SK-MEL-5 (cell line): ENCODE data around the gene MALAT1. TPM values are rescaled to one million over a fixed set of nuclear protein-coding genes. Genes with fewer than 3 reads are reported as not detected.

ENCODE experiments used
- DNase-seq: peaks from one replicate; pipeline ENCODE4 v3.0.0-alpha.2; 2016; ENCODE audit warnings: low read depth, low spot score
- in situ Hi-C: cut with HindIII; loops from 2 replicates; pipeline ENCODE4 v1.10.0; 2016; ENCODE audit warnings: low sequenced_read_pairs, high pct_unique_total_duplicates, low pct_unique_long_range_greater_than_20kb
- total RNA-seq: library from RNA; depleted of rRNA; stranded (reverse); fragments of >200 nt; shearing (Covaris generic); gene quantifications from 2 replicates; pipeline ENCODE4 v1.2.3, GENCODE V29; 2014

MALAT1 gene
- total RNA-seq, 1 experiment from 2014 or later = 1,469 TPM

DNA sequence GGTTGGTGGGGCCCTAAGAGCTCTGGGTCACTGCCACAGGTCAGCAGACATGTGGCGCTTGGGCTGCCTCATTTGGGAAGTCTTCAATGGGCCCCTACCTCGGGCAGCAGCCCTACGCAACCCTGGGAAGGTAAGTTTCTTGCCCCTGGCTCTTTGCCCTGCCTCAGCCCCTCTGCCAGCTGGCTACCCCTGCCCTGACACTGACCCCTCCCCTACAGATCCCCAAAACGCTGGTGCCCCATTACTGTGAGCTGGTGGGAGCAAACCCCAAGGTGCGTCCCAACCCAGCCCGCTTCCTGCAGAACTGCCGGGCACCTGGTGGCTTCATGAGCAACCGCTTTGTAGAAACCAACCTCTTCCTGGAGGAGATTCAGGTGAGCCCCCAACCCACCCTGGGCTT, 27.9 kb downstream of the MALAT1 start:
- in situ Hi-C loops = no loop called here
- DNase-seq = no peak

- in situ Hi-C loops = no loop called here
- DNase-seq = no peak
These were observed 30.0 kb downstream of the MALAT1 start for GRCh38 chr11:65528819-65529350.

GRCh38 chr11:65529475-65530156, 30.8 kb downstream of the MALAT1 start:
- in situ Hi-C loops = no loop called here
- no peak for DNase-seq

- peak; percentile 26 for DNase-seq
- in situ Hi-C loops = no loop called here
These were observed 31.3 kb downstream of the MALAT1 start for GRCh38 chr11:65530157-65530496.

DNA sequence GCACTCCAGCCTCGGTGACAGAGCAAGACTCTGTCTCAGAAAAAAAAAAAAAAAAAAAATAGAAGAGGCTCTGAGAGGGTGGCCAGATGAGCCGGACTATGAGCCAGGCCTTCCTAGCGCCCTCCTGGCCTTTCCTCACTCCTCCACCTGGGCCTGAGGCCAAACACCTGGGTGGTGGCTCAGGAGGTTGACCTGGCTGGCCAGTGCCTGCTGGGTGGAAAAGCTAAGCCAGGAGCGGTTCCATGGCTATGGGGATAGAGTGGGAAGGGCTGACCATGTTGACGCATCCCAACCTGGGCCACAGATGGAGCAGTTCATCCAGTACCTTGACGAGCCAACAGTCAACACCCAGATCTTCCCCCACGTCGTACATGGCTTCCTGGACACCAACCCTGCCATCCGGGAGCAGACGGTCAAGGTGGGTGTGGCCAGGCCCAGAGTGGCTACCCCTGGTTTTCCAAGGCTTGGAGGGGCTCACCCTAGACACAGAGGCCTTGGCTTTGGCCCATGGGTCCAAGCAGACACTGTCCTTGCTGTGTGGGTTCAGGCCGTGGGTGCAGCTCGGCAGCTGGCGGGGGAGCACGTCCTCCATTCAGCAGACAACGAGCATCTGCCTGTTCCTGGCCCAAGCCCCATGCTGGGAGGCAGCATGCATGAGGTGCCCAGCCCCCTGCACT, 33.7 kb downstream of the MALAT1 start:
- no peak for DNase-seq
- in situ Hi-C loops = no loop called here

DNA sequence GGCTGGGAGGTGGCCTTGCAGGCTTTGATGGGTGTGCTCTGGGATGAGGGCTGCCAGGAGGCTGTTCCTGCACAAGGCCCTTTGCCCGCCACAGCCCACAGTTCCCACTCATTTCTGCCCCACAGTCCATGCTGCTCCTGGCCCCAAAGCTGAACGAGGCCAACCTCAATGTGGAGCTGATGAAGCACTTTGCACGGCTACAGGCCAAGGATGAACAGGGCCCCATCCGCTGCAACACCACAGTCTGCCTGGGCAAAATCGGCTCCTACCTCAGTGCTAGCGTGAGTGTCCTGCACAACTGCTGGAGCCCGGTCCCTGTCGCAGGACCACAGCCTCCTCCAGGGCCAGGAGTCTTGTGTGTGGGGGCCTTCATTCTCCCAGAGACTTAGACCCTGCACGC, 36.3 kb downstream of the MALAT1 start:
- in situ Hi-C loops = no loop called here
- no peak for DNase-seq

- in situ Hi-C loops = no loop called here
- no peak for DNase-seq
These were observed 37.8 kb downstream of the MALAT1 start for GRCh38 chr11:65536412-65537295.

- DNase-seq = no peak
- in situ Hi-C loops = no loop called here
These were observed 38.4 kb downstream of the MALAT1 start for GRCh38 chr11:65537296-65537597.

DNA sequence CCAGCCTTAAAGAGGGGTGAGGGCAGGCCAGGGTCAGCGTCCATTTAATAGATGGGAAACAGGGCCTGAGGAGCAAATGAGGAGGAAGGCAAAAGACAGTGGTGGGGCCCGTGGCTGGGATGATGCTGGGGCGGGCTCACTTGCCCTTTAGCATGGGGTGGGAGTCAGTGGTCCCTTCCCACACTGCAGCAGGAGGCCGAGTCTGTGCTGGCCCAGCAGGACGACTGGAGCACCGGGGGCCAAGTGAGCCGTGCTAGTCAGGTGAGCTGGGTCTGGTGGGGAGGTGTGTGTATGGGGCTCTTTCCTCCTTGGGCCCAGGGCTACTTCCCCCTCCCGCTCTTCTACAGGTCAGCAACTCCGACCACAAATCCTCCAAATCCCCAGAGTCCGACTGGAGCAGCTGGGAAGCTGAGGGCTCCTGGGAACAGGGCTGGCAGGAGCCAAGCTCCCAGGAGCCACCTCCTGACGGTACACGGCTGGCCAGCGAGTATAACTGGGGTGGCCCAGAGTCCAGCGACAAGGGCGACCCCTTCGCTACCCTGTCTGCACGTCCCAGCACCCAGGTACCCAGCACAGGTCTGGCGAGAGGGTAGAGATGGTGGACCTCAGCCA, 38.9 kb downstream of the MALAT1 start:
- no peak for DNase-seq
- in situ Hi-C loops = no loop called here

GRCh38 chr11:65538232-65538914, 39.5 kb downstream of the MALAT1 start:
- DNase-seq = no peak
- in situ Hi-C loops = no loop called here

- in situ Hi-C loops = no loop called here
- no peak for DNase-seq
These were observed 40.3 kb downstream of the MALAT1 start for GRCh38 chr11:65538915-65539743.

GRCh38 chr11:65539744-65540289, 41.0 kb downstream of the MALAT1 start:
- in situ Hi-C loops = no loop called here
- no peak for DNase-seq

DNA sequence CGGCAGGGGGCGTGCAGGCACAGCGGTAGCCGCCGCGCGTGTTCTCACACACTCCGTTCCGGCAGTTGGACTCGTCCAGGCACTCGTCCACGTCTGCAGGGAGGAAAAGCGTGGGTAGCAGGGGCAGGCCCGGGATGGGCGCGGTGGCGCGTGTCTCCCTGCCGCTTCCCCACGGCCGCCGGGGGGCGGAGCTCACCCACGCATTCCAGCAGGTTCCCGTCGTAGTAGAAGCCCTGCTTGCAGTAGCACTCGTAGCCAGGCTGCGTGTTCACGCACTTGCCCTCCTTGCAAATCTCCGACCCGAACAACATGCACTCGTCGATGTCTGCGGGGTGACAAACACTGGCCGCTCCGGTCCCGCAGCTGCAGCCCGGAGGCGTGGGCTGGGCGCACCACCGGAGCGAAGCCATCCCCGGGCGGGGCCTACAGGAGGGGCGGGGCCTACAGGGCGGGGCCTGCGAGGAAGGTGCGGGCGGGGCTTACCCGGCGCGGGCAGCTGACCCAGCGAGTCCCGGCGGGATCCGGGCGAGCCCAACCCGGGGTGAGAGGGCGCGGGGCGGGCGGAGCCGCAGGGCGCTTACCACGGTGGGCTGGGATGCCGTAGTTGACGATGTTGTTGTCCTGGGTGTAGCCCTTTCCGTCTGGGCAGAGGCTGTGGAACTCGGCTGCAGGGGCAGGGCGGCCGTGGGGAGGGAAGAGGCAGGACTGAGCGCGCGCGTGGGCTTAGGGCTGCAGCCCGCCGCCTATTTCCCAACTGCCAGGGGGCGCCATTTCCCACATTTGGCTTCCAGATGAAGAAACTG, 41.6 kb downstream of the MALAT1 start:
- peak; percentile 83 for DNase-seq
- in situ Hi-C loops = no loop called here

- DNase-seq = no peak
- in situ Hi-C loops = no loop called here
These were observed 42.5 kb downstream of the MALAT1 start for GRCh38 chr11:65541093-65541982.
